ENCODE measurements around the gene OMP.
A peak's percentile ranks its signal among the peaks of the same experiment; 100 is the strongest.

OMP gene

DNA sequence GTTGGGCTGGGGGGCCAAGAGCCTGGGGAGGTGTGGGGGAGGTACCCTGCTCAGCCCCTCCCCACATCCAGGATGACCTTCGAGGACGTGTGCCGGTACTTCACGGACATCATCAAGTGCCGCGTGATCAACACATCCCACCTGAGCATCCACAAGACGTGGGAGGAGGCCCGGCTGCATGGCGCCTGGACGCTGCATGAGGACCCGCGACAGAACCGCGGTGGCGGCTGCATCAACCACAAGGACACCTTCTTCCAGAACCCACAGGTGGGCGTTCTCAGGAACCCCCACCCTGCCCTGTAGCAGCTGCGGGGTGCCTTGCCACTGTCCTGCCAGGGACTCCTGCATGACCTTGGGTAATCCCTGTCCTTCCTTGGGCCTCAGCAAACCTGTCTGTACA is 15.4 kb downstream of the OMP start:
- no peak for DNase-seq
- in situ Hi-C loops (cut with MboI; ENCODE audit: low pct_unique_long_range_greater_than_20kb, low sequenced_read_pairs): no loop called here

DNA sequence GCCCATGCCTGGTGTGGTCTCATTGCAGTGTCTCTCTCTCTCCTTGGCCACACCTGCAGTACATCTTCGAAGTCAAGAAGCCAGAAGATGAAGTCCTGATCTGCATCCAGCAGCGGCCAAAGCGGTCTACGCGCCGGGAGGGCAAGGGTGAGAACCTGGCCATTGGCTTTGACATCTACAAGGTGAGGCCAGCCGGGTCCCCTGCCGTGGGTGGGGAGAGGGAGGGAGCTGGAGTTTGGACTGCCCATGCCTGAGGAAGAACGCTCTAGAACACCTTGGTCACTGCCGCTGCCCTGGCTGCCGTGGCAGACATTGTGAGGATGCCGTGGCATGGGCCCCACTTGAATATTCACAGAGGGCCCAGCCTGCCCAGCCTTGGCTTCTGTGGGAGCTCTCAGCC is 16.3 kb downstream of the OMP start:
- no peak for DNase-seq
- in situ Hi-C loops (cut with MboI; ENCODE audit: low pct_unique_long_range_greater_than_20kb, low sequenced_read_pairs): no loop called here

DNA sequence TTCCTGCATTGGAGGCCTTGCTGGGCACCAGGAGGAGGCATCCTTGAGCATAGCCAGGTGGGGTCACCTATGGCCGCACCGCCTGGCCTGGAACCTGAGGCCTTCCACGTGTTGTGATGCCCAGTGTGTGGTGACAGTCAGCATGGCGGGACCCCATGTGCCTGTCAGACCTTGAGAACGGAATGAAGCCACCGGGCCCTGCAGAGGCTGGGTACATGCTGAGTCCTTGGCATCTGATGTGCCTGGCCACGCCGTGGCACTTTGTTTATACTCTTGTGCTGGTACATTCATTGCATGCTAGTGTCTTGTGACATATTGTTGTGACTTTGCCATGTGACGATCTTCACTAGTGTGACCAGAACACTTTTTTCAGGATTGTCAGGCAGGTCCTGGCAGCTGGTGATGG is 16.9 kb downstream of the OMP start:
- no peak for DNase-seq
- in situ Hi-C loops (cut with MboI; ENCODE audit: low pct_unique_long_range_greater_than_20kb, low sequenced_read_pairs): no loop called here

DNA sequence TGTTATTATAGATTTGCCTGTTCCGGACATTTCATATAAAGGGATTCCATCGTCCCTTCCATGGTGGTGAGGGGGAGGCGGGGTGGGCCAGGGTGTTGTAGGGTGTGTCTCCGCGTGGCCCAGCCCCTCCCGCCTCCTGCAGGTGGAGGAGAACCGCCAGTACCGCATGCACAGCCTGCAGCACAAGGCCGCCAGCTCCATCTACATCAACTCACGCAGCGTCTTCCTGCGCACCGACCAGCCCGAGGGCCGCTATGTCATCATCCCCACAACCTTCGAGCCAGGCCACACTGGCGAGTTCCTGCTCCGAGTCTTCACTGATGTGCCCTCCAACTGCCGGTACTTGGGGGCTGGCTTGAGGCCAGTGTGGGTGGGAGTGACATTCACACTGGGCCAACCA is 17.9 kb downstream of the OMP start:
- in situ Hi-C loops (cut with MboI; ENCODE audit: low pct_unique_long_range_greater_than_20kb, low sequenced_read_pairs): loop anchor here (10.0 kb wide), 1 partner anchor 64 kb away; no protein-coding TSS in a partner anchor
- DNase-seq: no peak

DNA sequence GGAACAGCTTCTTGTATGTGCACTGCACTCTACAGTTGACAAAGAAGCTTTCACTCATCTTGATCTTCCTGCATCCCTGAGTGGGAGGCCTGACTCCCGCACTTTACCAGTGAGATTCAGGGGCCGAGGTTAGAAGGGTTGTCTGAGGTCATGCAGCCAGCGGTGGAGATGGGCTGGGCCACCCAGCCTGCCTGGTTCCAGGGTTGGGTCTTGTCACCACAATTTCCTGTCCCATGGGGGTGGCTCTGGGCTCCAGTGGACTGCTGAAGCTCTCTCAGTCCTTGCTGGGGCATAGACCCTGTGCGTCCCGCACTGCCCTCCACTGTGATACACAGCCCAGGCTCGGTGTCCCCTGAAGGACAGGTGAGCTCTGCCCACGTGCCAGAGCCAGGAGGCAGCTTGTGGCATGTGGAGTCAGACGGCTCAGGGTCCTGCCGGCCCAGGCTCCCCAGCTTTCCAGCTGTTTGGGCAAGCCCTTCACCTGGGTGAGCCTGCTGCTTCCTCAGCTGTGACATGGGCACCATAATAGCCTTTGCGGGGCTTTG is 18.5 kb downstream of the OMP start:
- in situ Hi-C loops (cut with MboI; ENCODE audit: low pct_unique_long_range_greater_than_20kb, low sequenced_read_pairs): loop anchor here (10.0 kb wide), 1 partner anchor 64 kb away; no protein-coding TSS in a partner anchor
- DNase-seq: no peak

DNA sequence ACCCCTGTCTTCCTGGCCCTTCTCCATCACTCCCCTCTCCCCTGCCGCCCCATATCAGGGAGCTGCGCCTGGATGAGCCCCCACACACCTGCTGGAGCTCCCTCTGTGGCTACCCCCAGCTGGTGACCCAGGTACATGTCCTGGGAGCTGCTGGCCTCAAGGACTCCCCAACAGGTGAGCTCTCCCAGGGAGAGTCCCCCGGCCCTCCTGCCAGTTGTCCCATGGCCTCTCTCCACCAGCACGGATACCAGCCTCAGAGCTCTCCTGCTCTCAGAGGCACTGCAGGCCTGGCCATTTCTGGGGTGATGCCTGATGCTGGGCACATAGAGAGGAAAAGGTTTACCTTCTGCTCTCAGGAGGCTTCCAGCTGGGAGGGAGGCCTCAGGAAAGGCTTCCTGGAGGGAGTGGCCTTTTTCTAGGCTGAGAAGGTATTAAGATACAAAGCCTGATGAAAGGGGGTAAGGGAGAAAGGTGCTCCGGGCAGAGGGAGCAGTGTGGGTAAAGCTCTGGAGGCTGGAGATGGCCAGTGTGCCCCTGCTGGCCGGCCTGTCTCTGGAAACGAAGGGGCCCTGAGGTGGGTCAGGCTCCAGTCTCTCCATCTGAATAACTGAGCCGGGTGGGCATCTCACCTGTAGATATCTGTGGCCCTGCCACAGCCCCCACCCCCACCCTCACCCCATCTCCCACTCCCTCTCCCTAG is 19.4 kb downstream of the OMP start:
- in situ Hi-C loops (cut with MboI; ENCODE audit: low pct_unique_long_range_greater_than_20kb, low sequenced_read_pairs): loop anchor here (10.0 kb wide), 1 partner anchor 63 kb away; no protein-coding TSS in a partner anchor

DNA sequence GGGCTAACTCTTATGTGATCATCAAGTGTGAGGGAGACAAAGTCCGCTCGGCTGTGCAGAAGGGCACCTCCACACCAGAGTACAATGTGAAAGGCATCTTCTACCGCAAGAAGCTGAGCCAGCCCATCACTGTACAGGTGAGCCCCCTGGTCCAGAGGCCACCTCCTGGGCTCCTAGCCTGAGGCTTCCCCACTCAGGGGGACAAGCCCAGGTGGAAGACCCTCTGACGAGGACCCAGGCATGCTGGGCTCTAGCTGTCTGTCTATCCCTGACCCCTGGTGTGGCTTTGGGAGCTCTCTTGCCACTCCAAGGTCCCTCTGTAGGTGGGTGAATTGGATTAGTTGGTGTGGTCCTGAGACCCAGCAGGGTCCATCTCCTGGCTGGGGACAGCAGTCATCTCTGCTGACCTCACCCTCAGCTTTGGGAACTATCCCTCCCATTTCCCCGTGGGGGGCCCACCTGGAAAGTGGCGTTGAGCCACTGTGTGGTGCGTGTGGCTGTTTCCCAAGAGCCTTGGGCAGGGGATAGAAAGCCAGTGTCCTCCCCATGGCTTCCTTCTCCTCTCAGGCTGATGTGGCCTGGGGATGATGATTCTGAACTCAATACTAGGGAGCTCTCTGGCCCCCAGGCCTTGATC is 20.1 kb downstream of the OMP start:
- DNase-seq: no peak
- in situ Hi-C loops (cut with MboI; ENCODE audit: low pct_unique_long_range_greater_than_20kb, low sequenced_read_pairs): loop anchor here (10.0 kb wide), 1 partner anchor 62 kb away; no protein-coding TSS in a partner anchor

More for the DNA sequence above, 19.4 kb downstream of the OMP start:
- no peak for DNase-seq

DNA sequence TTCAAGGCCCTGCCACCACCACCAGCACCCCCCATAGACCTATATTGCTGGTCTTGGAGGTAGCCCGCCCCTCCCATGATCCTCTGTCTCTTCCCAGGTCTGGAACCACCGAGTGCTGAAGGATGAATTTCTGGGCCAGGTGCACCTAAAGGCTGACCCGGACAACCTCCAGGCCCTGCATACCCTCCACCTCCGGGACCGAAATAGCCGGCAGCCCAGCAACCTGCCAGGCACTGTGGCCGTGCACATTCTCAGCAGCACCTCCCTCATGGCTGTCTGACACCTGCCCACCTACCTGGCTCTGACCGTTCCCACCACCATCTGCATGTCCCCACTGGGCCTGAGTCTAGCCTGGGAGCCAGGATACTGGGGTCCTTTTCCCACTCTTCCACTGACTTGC is 21.0 kb downstream of the OMP start:
- in situ Hi-C loops (cut with MboI; ENCODE audit: low pct_unique_long_range_greater_than_20kb, low sequenced_read_pairs): loop anchor here (10.0 kb wide), 1 partner anchor 61 kb away; no protein-coding TSS in a partner anchor
- DNase-seq: no peak

DNA sequence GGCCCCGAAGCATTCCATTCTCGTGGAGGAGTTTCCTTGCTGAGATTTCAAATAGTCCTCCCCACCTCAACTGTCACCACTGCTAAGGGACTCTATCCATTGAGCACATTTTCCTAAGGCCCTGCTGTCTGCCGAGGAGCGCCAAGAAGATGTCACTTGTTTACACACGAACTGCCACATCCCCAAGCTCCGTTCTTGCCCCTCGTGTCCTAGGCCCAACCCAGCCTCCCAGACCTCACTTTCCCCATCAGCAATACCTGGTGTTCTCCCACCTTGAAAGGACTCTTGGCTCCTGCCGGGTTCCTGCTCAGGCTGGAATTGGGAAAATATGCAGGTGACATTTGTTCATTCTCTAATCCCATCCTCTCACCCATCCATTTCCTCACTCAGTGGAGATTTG is 21.4 kb downstream of the OMP start:
- in situ Hi-C loops (cut with MboI; ENCODE audit: low pct_unique_long_range_greater_than_20kb, low sequenced_read_pairs): loop anchor here (10.0 kb wide), 1 partner anchor 61 kb away; no protein-coding TSS in a partner anchor
- DNase-seq: no peak

DNA sequence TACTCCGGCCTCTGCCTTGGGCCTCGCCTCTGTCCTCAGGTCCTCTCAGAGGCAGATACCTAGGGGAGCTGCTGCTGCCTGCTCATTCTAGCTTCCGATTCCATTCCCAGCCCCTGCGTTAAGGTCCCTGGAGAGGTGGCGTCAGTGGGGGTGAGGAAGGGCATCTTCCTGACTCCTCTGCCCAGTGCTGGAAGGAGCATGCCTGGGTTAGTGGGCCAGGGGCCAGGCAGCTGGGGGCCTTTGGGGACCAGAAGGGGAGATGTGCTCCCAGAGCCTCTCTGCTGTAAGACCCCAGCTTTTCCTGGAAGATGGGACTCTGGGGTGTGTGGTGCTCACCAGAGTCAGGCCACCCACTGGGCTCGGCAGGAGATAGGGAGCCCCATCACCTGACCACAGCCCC is 21.8 kb downstream of the OMP start:
- in situ Hi-C loops (cut with MboI; ENCODE audit: low pct_unique_long_range_greater_than_20kb, low sequenced_read_pairs): loop anchor here (10.0 kb wide), 1 partner anchor 60 kb away; no protein-coding TSS in a partner anchor
- DNase-seq: no peak

DNA sequence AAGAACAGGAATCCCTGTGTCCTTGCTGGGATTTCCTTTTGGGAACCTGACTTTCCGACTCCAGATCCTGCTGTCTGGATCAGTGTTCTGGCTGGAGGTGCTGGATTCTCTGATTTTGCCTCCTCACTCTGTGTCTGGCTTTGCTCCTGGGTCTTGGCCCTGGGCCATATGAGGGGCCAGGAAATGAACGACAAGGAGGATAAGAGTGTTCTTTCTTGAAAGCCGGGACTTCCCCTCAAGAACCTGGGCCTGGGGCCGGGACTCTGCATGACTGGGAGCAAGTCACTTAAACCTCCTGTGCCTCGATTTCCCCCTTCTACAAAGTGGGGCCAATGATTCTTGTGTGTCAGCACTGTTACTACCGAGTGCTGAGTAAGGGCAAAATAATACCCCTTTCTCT is 22.6 kb downstream of the OMP start:
- no peak for DNase-seq
- in situ Hi-C loops (cut with MboI; ENCODE audit: low pct_unique_long_range_greater_than_20kb, low sequenced_read_pairs): loop anchor here (10.0 kb wide), 1 partner anchor 60 kb away; no protein-coding TSS in a partner anchor

DNA sequence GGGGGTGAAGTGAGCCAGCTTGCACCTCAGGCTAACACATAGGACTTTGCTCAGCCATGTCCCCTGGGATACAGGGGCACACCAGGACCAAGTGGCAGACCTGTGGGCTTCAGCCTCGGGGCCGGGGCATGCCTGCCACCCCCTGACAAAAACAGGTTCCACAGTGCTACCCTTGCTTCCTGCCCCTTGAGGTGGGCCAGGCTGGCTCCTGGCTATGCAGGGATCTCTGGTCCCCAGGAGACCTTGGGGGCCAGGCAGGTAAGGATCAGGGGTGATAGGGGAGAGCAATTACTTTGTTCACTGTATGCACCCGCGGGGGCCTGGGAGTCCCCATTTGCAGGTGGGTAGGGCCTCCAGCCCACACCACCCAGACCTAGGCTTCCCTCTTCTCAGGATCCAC is 23.1 kb downstream of the OMP start:
- in situ Hi-C loops (cut with MboI; ENCODE audit: low pct_unique_long_range_greater_than_20kb, low sequenced_read_pairs): loop anchor here (10.0 kb wide), 1 partner anchor 59 kb away; no protein-coding TSS in a partner anchor
- no peak for DNase-seq

DNA sequence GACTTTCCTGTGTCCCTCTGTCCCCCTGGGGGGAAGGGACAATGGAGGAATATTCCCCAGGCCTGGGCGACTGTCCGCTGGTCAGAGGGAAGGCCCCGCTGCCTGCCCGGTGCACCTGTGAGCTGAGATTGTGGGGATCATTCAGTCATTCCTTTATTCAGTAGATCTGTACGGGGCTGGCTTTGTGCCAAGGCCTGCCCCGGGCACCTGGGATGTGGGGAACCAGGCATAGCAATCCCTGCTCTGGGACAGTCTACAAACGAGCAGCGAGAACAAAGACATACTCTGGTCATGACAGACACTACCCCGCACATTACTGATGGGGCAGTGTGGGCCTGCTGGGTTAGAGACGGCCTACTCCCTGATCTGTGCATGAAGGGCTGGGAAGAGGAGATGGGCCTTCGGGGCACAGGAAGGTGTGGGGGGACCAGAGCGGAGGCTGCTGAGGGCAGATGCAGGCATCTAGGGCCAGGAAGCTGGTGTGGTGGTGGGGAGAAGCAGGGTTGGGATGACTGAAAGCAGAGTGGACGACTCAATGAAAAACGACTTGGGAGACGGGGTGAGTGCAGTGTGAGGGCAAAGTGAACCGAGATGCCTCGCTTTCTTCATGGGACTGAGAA is 23.6 kb downstream of the OMP start:
- no peak for DNase-seq
- in situ Hi-C loops (cut with MboI; ENCODE audit: low pct_unique_long_range_greater_than_20kb, low sequenced_read_pairs): loop anchor here (10.0 kb wide), 1 partner anchor 59 kb away; no protein-coding TSS in a partner anchor

DNA sequence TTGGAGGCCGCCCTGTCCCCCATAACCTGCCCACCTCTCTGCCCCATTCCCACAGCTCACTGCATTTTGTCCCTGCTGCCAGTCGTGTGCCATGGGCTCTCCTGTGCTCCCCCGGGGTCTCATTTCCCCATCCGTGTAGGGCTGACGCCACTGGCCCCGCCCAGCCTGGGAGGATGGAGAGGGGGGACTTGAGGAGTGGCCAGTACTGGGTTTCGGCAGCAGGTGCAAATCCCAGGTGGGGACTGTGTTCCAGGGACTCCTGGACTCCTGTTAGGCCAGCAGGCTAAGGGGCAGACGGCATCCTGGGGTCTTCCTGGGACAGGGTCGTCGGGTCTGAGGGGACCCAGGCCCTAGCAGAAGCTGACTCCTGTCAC is 24.2 kb downstream of the OMP start:
- no peak for DNase-seq
- in situ Hi-C loops (cut with MboI; ENCODE audit: low pct_unique_long_range_greater_than_20kb, low sequenced_read_pairs): loop anchor here (10.0 kb wide), 1 partner anchor 58 kb away; no protein-coding TSS in a partner anchor

DNA sequence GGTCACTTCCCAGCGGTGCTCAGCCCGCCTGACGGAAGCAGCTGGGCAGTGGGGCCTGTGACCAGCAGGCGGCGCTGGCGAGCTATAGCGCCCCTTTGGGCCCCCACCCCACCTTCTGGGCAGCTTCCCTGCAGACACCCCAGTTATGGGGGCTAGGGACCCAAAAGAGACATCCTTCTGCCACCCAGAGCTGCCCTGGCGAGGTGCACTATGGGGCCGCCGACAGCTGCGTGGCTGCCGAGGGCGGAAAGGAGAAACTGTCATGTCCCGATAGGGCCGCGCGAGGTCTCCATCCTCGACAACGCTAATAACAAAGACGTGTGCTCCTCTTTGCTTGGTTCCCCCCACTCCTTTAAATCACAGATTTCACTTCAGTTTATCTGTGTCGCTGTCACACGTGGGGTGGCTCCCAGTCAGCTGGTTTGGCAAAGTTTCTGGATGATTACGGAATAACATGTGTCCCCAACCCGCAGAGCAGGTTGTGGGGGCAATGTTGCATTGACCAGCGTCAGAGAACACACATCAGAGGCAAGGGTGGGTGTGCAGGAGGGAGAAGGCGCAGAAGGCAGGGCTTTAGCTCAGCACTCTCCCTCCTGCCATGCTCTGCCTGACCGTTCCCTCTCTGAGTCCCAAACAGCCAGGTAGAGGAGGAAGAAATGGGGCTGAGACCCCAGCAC is 24.7 kb downstream of the OMP start:
- peak; percentile 66 for DNase-seq
- in situ Hi-C loops (cut with MboI; ENCODE audit: low pct_unique_long_range_greater_than_20kb, low sequenced_read_pairs): loop anchor here (10.0 kb wide), 1 partner anchor 57 kb away; no protein-coding TSS in a partner anchor

DNA sequence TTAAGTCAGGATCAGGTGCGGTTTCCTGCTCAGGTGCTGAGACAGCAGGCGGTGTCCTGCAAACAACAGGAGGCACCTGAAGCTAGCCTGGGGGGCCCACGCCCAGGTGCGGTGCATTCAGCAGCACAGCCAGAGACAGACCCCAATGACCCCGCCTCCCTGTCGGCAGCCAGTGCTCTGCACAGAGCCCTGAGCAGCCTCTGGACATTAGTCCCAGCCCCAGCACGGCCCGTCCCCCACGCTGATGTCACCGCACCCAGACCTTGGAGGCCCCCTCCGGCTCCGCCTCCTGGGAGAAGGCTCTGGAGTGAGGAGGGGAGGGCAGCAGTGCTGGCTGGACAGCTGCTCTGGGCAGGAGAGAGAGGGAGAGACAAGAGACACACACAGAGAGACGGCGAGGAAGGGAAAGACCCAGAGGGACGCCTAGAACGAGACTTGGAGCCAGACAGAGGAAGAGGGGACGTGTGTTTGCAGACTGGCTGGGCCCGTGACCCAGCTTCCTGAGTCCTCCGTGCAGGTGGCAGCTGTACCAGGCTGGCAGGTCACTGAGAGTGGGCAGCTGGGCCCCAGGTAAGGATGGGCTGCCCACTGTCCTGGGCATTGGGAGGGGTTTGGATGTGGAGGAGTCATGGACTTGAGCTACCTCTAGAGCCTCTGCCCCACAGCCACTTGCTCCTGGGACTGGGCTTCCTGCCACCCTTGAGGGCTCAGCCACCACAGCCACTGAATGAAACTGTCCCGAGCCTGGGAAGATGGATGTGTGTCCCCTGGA is 25.5 kb downstream of the OMP start, which contains the start of gene MYO7A:
Gene MYO7A, plus strand, starts transcription at position 327 of the 772 bp plus-strand sequence. CDS start 2,389 bp downstream, outside the sequence.
- in situ Hi-C loops (cut with MboI; ENCODE audit: low pct_unique_long_range_greater_than_20kb, low sequenced_read_pairs): loop anchor here (10.0 kb wide), 1 partner anchor 57 kb away; no protein-coding TSS in a partner anchor
- no peak for DNase-seq

DNA sequence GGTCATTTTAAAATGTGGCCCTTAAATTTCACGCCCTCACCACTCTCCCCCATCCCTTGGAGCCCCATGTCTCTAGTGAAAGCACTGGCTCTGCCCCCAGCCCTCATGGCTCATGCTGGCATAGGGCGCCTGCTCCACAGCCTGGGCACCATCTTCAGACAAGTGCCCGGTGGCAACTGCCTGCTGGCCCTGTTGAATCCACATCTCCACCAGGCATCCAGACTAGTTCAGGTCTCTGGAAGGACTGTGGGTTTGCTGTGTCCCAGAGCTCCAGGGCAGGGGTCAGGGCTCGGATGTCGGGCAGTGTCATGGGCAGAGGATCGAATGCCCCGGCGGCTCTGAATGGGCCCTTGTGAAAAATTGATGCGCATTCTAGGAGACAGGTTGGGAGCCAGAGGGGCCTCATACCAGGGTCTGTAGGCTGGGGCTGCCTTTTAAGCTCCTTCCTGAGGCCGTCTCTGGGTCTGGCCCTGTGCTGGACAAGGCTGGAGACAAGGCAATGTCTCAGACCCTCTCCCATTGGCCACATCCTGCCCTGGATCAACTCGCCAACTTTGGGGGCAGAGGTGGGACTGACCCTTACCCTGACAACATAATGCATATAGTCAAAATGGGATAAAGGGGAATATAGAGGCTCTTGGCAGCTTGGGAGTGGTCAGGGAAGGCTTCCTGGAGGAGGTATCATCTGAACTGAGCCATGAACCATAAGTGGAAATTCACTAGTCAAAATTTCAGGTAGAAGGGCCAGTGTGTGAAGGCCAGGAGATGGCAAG is 26.6 kb downstream of the OMP start:
- in situ Hi-C loops (cut with MboI; ENCODE audit: low pct_unique_long_range_greater_than_20kb, low sequenced_read_pairs): loop anchor here (10.0 kb wide), 1 partner anchor 56 kb away; no protein-coding TSS in a partner anchor
- no peak for DNase-seq

All from KBM-7 (cell line).